IMR-90 (cell line): Measurements from ENCODE around the gene ITM2C. TPM values are rescaled to one million over a fixed set of nuclear protein-coding genes. Genes with fewer than 3 reads are reported as not detected.

Experiments
- ATAC-seq: fragments of 200-7000 bp; cut with Tn5 transposase; 2 replicates; pipeline ENCODE4 v1.9.1; 2020; ENCODE audit warnings: low read depth, mild to moderate bottlenecking, moderate library complexity
- BruUV-seq: library from RNA; stranded (reverse); fragments of 400-500 nt; replicated peaks from 2 replicates; lab custom pipeline; 2021; lab: Mats Ljungman, UMichigan
- CTCF ChIA-PET: fragments of 300-600 bp; formaldehyde crosslinking; extraction: SDS; loops from one replicate; lab custom pipeline; 2021; ENCODE audit warnings: antibody characterized with exemption; lab: Yijun Ruan, JAX
- POLR2A ChIA-PET: fragments of 300-600 bp; sonication (Branson Sonifier 250); formaldehyde crosslinking; loops from one replicate; lab custom pipeline; 2022; ENCODE audit warnings: antibody characterized with exemption; ENCODE audit not compliant: unreplicated experiment; lab: Charles Lee
- DNase-seq: peaks from one replicate; pipeline ENCODE4 v3.0.0; 2013
- H2AFZ ChIP-seq: replicated peaks from 2 replicates; pipeline ENCODE3; 2013; ENCODE audit warnings: low read length, mild to moderate bottlenecking; ENCODE audit not compliant: poor library complexity
- H2AK5ac ChIP-seq: 2 replicates; pipeline ENCODE4 v1.6.1; 2013; ENCODE audit warnings: low read depth, low read length, inconsistent platforms
- H2AK9ac ChIP-seq: replicated peaks from 2 replicates; pipeline ENCODE3; 2013; ENCODE audit warnings: mild to moderate bottlenecking, low read depth, low read length, moderate library complexity; ENCODE audit not compliant: poor library complexity
- H2BK120ac ChIP-seq: 2 replicates; pipeline ENCODE4 v1.6.1; 2013; ENCODE audit warnings: low read depth, low read length, inconsistent platforms
- H2BK15ac ChIP-seq: 3 replicates; pipeline ENCODE4 v1.6.1; 2013; ENCODE audit warnings: low read depth, low read length, inconsistent platforms
- H2BK20ac ChIP-seq: 2 replicates; pipeline ENCODE4 v1.6.1; 2013; ENCODE audit warnings: low read depth, mild to moderate bottlenecking, inconsistent platforms, low read length, moderate library complexity
- H2BK5ac ChIP-seq: 2 replicates; pipeline ENCODE4 v1.6.1; 2013; ENCODE audit warnings: mild to moderate bottlenecking, low read depth, low read length, inconsistent platforms; ENCODE audit not compliant: poor library complexity, severe bottlenecking
- H3K14ac ChIP-seq: replicated peaks from 2 replicates; pipeline ENCODE4 v1.6.1; 2013; ENCODE audit warnings: low read depth, low read length, inconsistent platforms
- H3K18ac ChIP-seq: 2 replicates; pipeline ENCODE4 v1.6.1; 2013; ENCODE audit warnings: low read depth, low read length, control low read depth
- H3K23ac ChIP-seq: 2 replicates; pipeline ENCODE4 v1.6.1; 2013; ENCODE audit warnings: low read depth, low read length, inconsistent platforms
- H3K27ac ChIP-seq: 2 replicates; pipeline ENCODE4 v1.5.1; 2013; ENCODE audit warnings: mild to moderate bottlenecking, control low read depth, low read length; ENCODE audit not compliant: insufficient read depth
- H3K27me3 ChIP-seq: 2 replicates; pipeline ENCODE4 v1.6.1; 2013; ENCODE audit warnings: low read length; ENCODE audit not compliant: control insufficient read depth, insufficient read depth
- H3K36me3 ChIP-seq: 2 replicates; pipeline ENCODE4 v1.6.1; 2013; ENCODE audit warnings: low read length, mixed read lengths; ENCODE audit not compliant: control insufficient read depth, insufficient read depth
- H3K4ac ChIP-seq: 2 replicates; pipeline ENCODE4 v1.6.1; 2013; ENCODE audit warnings: low read depth, low read length, inconsistent platforms
- H3K4me1 ChIP-seq: 2 replicates; pipeline ENCODE4 v1.6.1; 2013; ENCODE audit warnings: low read length, mixed read lengths; ENCODE audit not compliant: control insufficient read depth, insufficient read depth
- H3K4me2 ChIP-seq: 2 replicates; pipeline ENCODE4 v1.6.1; 2013; ENCODE audit warnings: low read depth, mild to moderate bottlenecking, control low read depth, low read length, moderate library complexity
- H3K4me3 ChIP-seq: 2 replicates; pipeline ENCODE4 v1.5.1; 2013; ENCODE audit warnings: low read depth, mild to moderate bottlenecking, control low read depth, low read length, moderate library complexity; ENCODE audit not compliant: insufficient read depth
- H3K56ac ChIP-seq: 2 replicates; pipeline ENCODE4 v1.6.1; 2013; ENCODE audit warnings: low read length, inconsistent platforms; ENCODE audit not compliant: insufficient read depth; ENCODE audit errors: extremely low read depth
- H3K79me1 ChIP-seq, 2 experiments: 2 replicates each; pipeline ENCODE4 v1.6.1; 2013; ENCODE audit warnings: low read length in 2 of 2, inconsistent platforms in 1 of 2, low read depth in 1 of 2
- H3K9ac ChIP-seq: 2 replicates; pipeline ENCODE4 v1.6.1; 2013; ENCODE audit warnings: low read depth, low read length, control low read depth
- H3K9me1 ChIP-seq: 2 replicates; pipeline ENCODE4 v1.6.1; 2013; ENCODE audit warnings: low read length, inconsistent platforms; ENCODE audit not compliant: insufficient read depth
- H3K9me3 ChIP-seq: 2 replicates; pipeline ENCODE4 v1.6.1; 2013; ENCODE audit warnings: low read length; ENCODE audit not compliant: control insufficient read depth, insufficient read depth
- H4K20me1 ChIP-seq: 2 replicates; pipeline ENCODE4 v1.6.1; 2013; ENCODE audit warnings: low read length, inconsistent platforms; ENCODE audit not compliant: insufficient read depth
- H4K5ac ChIP-seq: 2 replicates; pipeline ENCODE4 v1.6.1; 2013; ENCODE audit warnings: mild to moderate bottlenecking, low read depth, low read length, control low read depth
- H4K8ac ChIP-seq, 2 experiments: 2 replicates each; pipeline ENCODE4 v1.6.1; 2013; ENCODE audit warnings: low read depth in 2 of 2, low read length in 2 of 2, control low read depth in 1 of 2, inconsistent platforms in 1 of 2
- H4K91ac ChIP-seq: 2 replicates; pipeline ENCODE4 v1.6.1; 2013; ENCODE audit warnings: low read depth, low read length, inconsistent platforms; ENCODE audit not compliant: insufficient read depth
- BHLHE40 ChIP-seq: fragments of 150-350 bp; IDR thresholded peaks from 2 replicates; pipeline ENCODE4 v1.6.1; 2016; ENCODE audit warnings: mild to moderate bottlenecking, low read depth, low read length
- CEBPB ChIP-seq: IDR thresholded peaks from 2 replicates; pipeline ENCODE4 v1.6.1; 2012; ENCODE audit warnings: low read depth, low read length, improper control_type of control experiment
- CHD1 ChIP-seq: IDR thresholded peaks from 2 replicates; pipeline ENCODE4 v1.6.1; 2012; ENCODE audit warnings: low read depth, low read length, improper control_type of control experiment
- CTCF ChIP-seq: conservative IDR thresholded peaks from 2 replicates; pipeline ENCODE4 v1.5.1; 2012; ENCODE audit warnings: mild to moderate bottlenecking, low read depth, low read length, improper control_type of control experiment
- ELK1 ChIP-seq: fragments of 150-350 bp; IDR thresholded peaks from 2 replicates; pipeline ENCODE4 v1.6.1; 2016; ENCODE audit warnings: low read depth, mild to moderate bottlenecking, low read length, moderate library complexity, borderline replicate concordance
- FOS ChIP-seq: fragments of 150-350 bp; IDR thresholded peaks from 2 replicates; pipeline ENCODE4 v1.6.1; 2016; ENCODE audit warnings: low read depth, low read length
- MAFK ChIP-seq: IDR thresholded peaks from 2 replicates; pipeline ENCODE4 v1.6.1; 2012; ENCODE audit warnings: low read depth, low read length, improper control_type of control experiment
- MAZ ChIP-seq: IDR thresholded peaks from 2 replicates; pipeline ENCODE4 v1.6.1; 2012; ENCODE audit warnings: low read depth, mild to moderate bottlenecking, low read length, improper control_type of control experiment, moderate library complexity, borderline replicate concordance
- MXI1 ChIP-seq: IDR thresholded peaks from 2 replicates; pipeline ENCODE4 v1.6.1; 2012; ENCODE audit warnings: low read depth, mild to moderate bottlenecking, low read length, moderate library complexity, borderline replicate concordance
- NFE2L2 ChIP-seq: fragments of 150-350 bp; IDR thresholded peaks from 2 replicates; pipeline ENCODE4 v1.6.1; 2016; ENCODE audit warnings: low read depth, mild to moderate bottlenecking, low read length
- RAD21 ChIP-seq: IDR thresholded peaks from 2 replicates; pipeline ENCODE4 v1.6.1; 2012; ENCODE audit warnings: low read length, improper control_type of control experiment
- RFX5 ChIP-seq: IDR thresholded peaks from 2 replicates; pipeline ENCODE4 v1.8.0; 2012; ENCODE audit warnings: low read depth, mild to moderate bottlenecking, low read length, moderate library complexity
- SMC3 ChIP-seq: fragments of 150-350 bp; IDR thresholded peaks from 2 replicates; pipeline ENCODE4 v1.6.1; 2016; ENCODE audit warnings: low read depth, mild to moderate bottlenecking, antibody characterized with exemption, low read length, moderate library complexity
- WGBS, 2 experiments: methylation state at CpG; one replicate each; pipeline versions ENCODE4 v1.1.5 to v1.1.7; 2013; ENCODE audit warnings: missing lambda C conversion rate in 2 of 2; ENCODE audit not compliant: insufficient read length in 1 of 2; ENCODE audit errors: extremely low coverage in 2 of 2; 5-methylcytosine and 5-hydroxymethylcytosine counted together
- dilution Hi-C: fragments of 300-500 bp; cut with HindIII; formaldehyde crosslinking; loops from one replicate; pipeline ENCODE4 v1.14.3; 2018; ENCODE audit warnings: low sequenced_read_pairs; ENCODE audit not compliant: unreplicated experiment
- in situ Hi-C: fragments of 300-500 bp; cut with MboI; formaldehyde crosslinking; loops from 3 replicates; pipeline ENCODE4 v1.14.3; 2019; ENCODE audit warnings: low sequenced_read_pairs, inconsistent platforms, mixed read lengths
- intact Hi-C: fragments of 100-400 bp; cut with micrococcal nuclease; formaldehyde crosslinking; loops from 2 replicates; pipeline ENCODE4 v1.10.0; 2022
- polyA plus RNA-seq, 3 experiments: library from polyadenylated mRNA; depleted of rRNA; stranded (reverse); fragments of >200 nt; gene quantifications; 2 replicates each; pipeline ENCODE4 v1.2.3, GENCODE V29; 2012; ENCODE audit warnings: low replicate concordance in 1 of 3
- total RNA-seq: library from RNA; depleted of rRNA; stranded (reverse); fragments of >200 nt; gene quantifications from 2 replicates; pipeline ENCODE4 v1.2.3, GENCODE V29; 2012

Gene ITM2C
- total and polyA plus RNA-seq, 2 of the 4 experiments (the other 2 are of a cell fraction) = 46.8 to 274 TPM

- H3K14ac ChIP-seq = no peak overlapping the region
- no peak overlapping the region for H2BK20ac ChIP-seq
- no peak overlapping the region; the same call in 1 of the 2 replicates for H3K56ac ChIP-seq
- H4K91ac ChIP-seq = no peak overlapping the region
- no peak overlapping the region for H3K18ac ChIP-seq
- no peak overlapping the region for H4K5ac ChIP-seq
- no peak overlapping the region for H3K9ac ChIP-seq
- no peak overlapping the region for H2BK15ac ChIP-seq
- dilution Hi-C loops (no loop called here), intact Hi-C loops (loop anchor here (10.0 kb wide), 1 partner anchor 554 kb away; no protein-coding TSS in a partner anchor), in situ Hi-C loops (loop anchor here (5.0 kb wide), 1 partner anchor 86 kb away; no protein-coding TSS in a partner anchor)
- DNase-seq (no peak), ATAC-seq (no peak)
- no peak overlapping the region for H3K23ac ChIP-seq
- no peaks in the 10 kb centered on the region for H4K20me1 ChIP-seq
- H3K79me1 ChIP-seq = no peaks in the 10 kb centered on the region
- no peak overlapping the region for H2BK5ac ChIP-seq
- no CpG with 5 or more reads among the region's 5 CpGs for WGBS, 2 experiments
- ChIA-PET POLR2A (no interaction called here), CTCF (no interaction called here)
- no peak overlapping the region for H3K4me3 ChIP-seq
- peaks cover 43% of the 10 kb centered on the region for H3K27me3 ChIP-seq
- no peak overlapping the region for H2AFZ ChIP-seq
- H2AK5ac ChIP-seq = no peak overlapping the region
- H3K36me3 ChIP-seq = no peaks in the 10 kb centered on the region
- no peak overlapping the region for H3K4me2 ChIP-seq
- no peak overlapping the region for H3K27ac ChIP-seq
- TF ChIP-seq MAFK (no peak), MAZ (no peak), RAD21 (no peak), NFE2L2 (no peak), MXI1 (no peak), FOS (no peak), ELK1 (no peak), CHD1 (no peak), CTCF (no peak), RFX5 (no peak), BHLHE40 (no peak), SMC3 (no peak), CEBPB (no peak)
- H2BK120ac ChIP-seq = no peak overlapping the region
- no peaks in the 10 kb centered on the region; the same call in 1 of the 2 replicates for H3K9me1 ChIP-seq
- H4K8ac ChIP-seq = no peak overlapping the region
- H3K4me1 ChIP-seq = no peaks in the 10 kb centered on the region
- H2AK9ac ChIP-seq = no peak overlapping the region
- no peaks in the 10 kb centered on the region for H3K9me3 ChIP-seq
- BruUV-seq = no TSS peak
- no peak overlapping the region for H3K4ac ChIP-seq
These were observed 36.3 kb downstream of the ITM2C start for GRCh38 chr2:230901006-230901405.
